Activated CD4-positive, CD25-positive, alpha-beta regulatory T cell (primary cell): ENCODE results near the gene ANGPTL5.
"Not testable (repeated sequence)": the region's sequence is repeated elsewhere in the genome, so short reads cannot be mapped to it uniquely, and the experiment has no call there.

Experiments
- DNase-seq, 4 experiments: peaks; one replicate each; lab custom pipeline; 2025; lab: John Stamatoyannopoulos, UW

ANGPTL5 gene

DNA sequence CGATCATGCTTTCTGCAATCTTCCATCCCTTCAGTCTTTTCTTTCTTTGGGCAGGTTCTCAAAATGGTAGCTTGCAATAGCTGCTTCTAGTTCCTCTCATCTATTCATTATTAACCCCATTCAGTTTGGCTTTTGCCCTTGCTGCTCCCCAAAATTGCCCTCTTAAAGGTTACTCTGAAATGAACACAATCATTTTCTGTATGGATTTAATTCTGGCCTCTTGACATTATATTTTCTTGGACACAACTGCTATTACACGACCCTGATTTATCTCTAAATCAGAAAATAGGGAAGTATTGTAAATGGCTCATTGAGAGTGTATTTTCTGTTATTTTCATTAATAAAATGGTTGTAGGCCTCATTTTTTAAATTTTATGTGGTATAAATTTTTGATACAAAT lies at the start of gene ANGPTL5:
Gene ANGPTL5, minus strand, starts transcription at position 101 of the 400 bp plus-strand sequence. CDS start 8,613 bp downstream, outside the sequence.
- no peak for DNase-seq

- DNase-seq: not testable (repeated sequence)
Measured at GRCh38 chr11:101964200-101964599, 47.9 kb upstream of the ANGPTL5 start.

GRCh38 chr11:101960231-101960630 lies 43.9 kb upstream of the ANGPTL5 start:
- DNase-seq: no peak

DNA sequence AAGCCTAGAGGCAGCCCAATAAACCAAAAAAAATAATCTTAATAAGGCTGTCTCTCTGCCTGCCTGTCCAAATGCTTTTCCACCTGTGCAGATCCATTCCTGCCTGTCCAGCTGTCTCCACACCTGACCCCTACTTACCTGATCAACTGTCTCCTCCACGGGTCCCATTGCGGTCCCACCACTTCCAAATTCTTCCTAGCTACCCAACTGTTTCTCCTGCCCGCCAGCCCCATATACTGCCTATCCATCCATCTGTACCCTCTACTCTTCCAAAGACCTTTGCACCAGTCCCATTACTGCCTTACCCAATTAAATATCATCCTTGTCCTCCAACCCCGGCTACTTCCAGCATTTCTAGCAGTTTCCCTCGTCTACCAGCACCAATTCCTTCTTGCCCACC lies 39.4 kb upstream of the ANGPTL5 start:
- DNase-seq: no peak

DNA sequence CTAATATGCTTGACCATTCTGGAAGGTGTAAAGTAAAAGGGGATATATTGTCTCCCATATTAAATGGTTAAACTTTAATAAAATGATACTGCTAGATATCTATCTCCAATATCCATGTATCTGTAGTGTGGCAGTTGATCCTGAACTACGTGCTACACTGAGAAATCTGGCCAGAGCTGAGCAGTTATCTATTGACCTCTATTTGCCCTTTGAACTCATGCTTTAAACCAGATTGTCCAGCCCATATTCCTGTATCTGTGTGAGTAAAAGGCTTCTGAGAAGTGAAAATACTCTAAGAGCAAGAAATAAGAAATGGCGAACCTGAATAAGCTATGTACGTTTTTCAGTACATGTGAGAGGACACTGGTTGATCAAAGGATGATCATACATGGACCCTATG lies 39.0 kb upstream of the ANGPTL5 start:
- DNase-seq: no peak

DNA sequence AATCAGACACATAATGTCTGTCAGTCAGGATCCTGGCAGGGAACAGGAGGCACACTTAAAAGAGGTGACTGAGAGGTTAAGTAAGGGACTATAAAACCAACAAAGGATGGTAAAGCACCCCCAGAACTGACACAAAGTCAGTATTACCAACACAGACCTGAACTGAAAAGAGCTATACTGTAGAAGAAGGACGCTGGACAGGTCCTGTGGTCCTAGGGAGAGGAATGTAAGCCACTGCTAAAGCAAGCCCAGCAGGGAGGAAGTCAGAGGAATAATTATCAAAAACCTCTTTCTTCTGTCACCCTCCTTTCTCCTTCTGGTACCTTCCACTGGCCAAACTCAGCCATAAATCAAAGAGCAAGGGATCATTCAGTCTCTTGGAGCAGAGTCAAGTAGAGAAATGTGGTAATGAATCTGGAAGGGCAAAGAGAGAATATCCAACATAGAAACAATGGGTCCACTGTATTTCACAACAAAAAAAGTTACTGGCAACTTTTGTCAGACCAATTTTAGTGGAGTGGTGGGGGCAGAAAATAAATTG lies 33.4 kb upstream of the ANGPTL5 start:
- DNase-seq: no peak

DNA sequence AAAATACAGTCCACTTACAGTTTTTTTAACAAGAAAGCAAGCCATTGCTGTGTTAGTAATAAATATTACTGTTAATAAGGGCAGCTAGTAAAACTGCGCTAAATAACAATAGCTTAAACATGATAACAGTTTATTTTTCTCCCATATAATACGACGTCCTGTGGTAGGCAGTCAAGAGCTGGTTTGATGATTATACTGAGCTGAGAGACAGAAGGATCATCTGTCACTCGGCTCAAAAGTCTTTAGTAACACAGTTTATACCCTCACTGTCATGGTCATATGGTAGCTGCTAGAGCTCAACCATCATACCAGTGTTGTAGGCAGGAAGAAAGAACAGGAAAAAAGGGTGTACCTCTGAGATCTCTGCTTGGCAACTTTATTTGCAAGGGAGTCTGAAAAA lies 29.1 kb upstream of the ANGPTL5 start:
- no peak for DNase-seq

- DNase-seq: no peak
Measured at GRCh38 chr11:101944923-101945322, 28.6 kb upstream of the ANGPTL5 start.

GRCh38 chr11:101940901-101941520 lies 24.7 kb upstream of the ANGPTL5 start:
- DNase-seq: no peak

DNA sequence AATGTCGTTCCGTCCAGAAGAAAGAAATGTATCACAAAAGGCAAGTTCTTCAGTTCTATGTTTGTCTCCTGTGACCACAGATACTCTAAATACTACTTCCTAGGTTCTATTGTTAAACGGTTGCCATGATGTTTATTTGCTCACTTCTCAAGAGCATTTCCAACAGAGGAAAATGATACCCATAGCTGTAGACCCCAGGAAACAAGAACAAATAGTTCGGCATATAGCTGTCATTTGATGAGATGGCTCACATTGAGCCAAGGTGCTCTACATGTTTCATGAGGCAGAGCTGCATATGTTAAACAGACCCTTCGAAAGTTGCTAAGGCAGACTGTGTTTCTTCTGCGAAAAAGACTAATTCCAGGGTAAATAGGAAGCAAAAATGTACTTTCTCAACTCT lies 15.4 kb upstream of the ANGPTL5 start:
- DNase-seq: no peak

GRCh38 chr11:101929294-101929915 lies 13.1 kb upstream of the ANGPTL5 start:
- no peak for DNase-seq

DNA sequence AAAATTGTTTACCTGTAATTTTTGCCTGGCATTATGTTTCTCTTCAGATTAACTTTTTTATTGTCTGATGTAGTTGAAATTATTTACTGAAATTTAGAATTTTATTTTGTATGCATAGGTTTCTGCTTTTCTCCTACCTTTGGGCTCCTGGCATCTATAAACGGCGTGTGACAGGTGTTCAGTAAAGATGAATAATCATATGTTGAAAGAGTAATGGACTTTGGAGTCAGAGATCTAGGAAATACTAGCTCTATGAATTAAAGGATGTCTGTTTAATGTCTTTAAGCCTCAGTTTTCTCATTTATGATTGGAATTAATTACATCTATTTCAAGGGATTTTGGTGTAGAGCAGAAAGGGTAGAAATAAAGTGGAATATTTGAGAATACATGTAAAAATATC lies 7.2 kb upstream of the ANGPTL5 start:
- no peak for DNase-seq

DNA sequence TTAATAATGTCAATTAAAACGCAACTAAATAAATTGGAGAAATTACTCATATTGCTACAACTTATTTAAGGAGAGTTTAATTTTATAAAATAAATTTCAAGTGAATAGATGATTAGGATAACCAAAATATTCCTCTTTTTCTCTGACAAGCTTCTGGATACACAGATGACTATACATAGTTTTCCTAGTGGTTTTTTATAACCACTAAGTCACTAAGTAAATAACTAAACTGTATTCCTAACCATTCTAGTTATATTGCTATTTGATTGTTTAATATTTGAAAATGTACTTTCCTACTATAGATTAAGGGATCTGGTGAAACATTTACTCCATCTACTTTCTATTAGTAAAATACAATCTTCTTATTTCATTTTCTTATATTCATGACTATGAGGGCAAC lies 4.7 kb upstream of the ANGPTL5 start:
- DNase-seq: no peak

GRCh38 chr11:101917226-101917625 lies 904 bp upstream of the ANGPTL5 start:
- DNase-seq: no peak

GRCh38 chr11:101915791-101916291 lies 481 bp downstream of the ANGPTL5 start:
- DNase-seq: no peak

GRCh38 chr11:101914738-101915426 lies 1.4 kb downstream of the ANGPTL5 start, which contains the start of gene CEP126:
CEP126 (plus strand) TSS chr11:101915010; CDS start chr11:101915285, 275 bp downstream.
- peak; percentile 82 to 87 (median 84) for DNase-seq

GRCh38 chr11:101914341-101914737 lies 2.0 kb downstream of the ANGPTL5 start:
- DNase-seq: no peak

DNA sequence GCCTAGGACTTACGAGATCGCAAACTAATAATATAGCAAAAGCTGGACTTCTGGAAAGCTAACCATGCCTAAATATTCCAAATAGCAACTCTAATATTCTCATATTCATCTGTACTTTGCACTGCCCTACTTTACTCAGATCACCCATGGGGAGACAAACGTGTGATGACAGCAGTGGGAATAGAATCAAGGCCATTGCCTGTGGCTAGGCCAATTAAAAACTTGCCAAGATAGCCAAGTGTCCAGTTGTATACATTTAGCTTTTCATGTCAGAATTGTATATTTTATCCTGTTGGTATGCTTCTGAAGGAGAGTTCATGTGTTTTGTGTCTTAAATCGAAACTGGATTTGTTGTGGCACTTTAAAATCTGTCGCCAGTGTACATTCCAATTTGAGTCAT lies 2.7 kb downstream of the ANGPTL5 start:
- DNase-seq: no peak

GRCh38 chr11:101912823-101913284 lies 3.5 kb downstream of the ANGPTL5 start:
- DNase-seq: no peak

DNA sequence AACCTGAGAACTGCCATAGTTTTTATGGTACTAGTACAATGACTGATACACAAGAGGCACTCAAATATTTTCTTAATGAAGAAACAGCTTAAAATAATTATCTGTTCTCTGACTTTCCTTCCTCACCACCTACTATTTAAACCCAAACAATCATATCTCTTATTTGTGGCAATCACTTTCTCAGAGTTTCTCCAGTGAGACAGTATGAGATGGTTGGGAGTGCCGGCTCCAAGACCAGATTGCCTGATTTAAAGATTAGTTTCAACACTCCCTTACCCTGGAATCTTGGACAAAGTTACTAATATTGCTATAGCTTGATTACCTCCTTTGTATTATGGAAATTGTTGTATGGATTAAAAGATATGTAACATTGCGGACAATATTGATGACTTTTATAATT lies 7.2 kb downstream of the ANGPTL5 start:
- DNase-seq: no peak

- DNase-seq: no peak
Measured at GRCh38 chr11:101907815-101908214, 8.5 kb downstream of the ANGPTL5 start.

DNA sequence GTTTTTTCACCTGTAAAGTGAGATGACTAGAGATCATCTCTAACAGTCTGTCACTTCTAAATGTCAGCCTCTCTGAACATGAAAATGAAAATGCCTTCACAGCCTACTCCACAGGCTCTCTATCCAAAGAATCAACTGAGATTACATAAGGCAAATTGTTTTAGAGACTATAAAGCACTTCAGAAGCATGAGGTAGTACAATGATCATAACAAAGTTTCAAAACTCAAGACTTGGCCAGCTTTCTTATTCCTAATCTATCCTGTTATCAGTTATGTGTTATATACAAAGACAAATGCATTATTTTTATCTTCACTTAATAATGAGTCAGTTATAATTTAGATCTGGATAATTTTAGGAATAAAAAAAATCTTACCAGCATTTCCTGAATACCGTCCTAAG lies 21.8 kb downstream of the ANGPTL5 start:
- DNase-seq: no peak

GRCh38 chr11:101889767-101890166 lies 26.6 kb downstream of the ANGPTL5 start:
- no peak for DNase-seq
